Spleen (tissue), 11 donors: ENCODE data around the gene MTMR3. TPM values are rescaled to one million over a fixed set of nuclear protein-coding genes. Genes with fewer than 3 reads are reported as not detected.

Experiments
- DNase-seq: peaks from one replicate; pipeline ENCODE4 v3.0.0-alpha.2; 2020
- H3K27ac ChIP-seq, 8 donors: fragments of 200-600 bp; sonication (generic) in 7 of 8; 1 replicate in 4 of 8; 2 replicates in 4 of 8; pipeline versions ENCODE4 v1.5.0 to v1.8.0; 2016 to 2021; ENCODE audit warnings: inconsistent platforms in 4 of 8, mild to moderate bottlenecking in 4 of 8, moderate library complexity in 1 of 8
- H3K27me3 ChIP-seq, 7 donors: fragments of 200-600 bp; sonication (generic) in 6 of 7; replicated peaks in 1 of 7; 1 replicate in 4 of 7; 2 replicates in 3 of 7; pipeline versions ENCODE4 v1.5.0 to v1.8.0; 2016 to 2021; ENCODE audit warnings: inconsistent platforms in 3 of 7, mild to moderate bottlenecking in 1 of 7
- H3K36me3 ChIP-seq, 6 donors: fragments of 200-600 bp; sonication (generic) in 5 of 6; 1 replicate in 4 of 6; 2 replicates in 2 of 6; pipeline versions ENCODE4 v1.5.0 to v1.8.0; 2016 to 2021; ENCODE audit warnings: inconsistent platforms in 2 of 6
- H3K4me1 ChIP-seq, 6 donors: fragments of 200-600 bp; sonication (generic) in 5 of 6; 1 replicate in 3 of 6; 2 replicates in 3 of 6; pipeline versions ENCODE4 v1.5.0 to v1.8.0; 2016 to 2021; ENCODE audit warnings: inconsistent platforms in 3 of 6
- H3K4me3 ChIP-seq, 8 donors: fragments of 200-600 bp; sonication (generic) in 7 of 8; 1 replicate in 4 of 8; 2 replicates in 4 of 8; pipeline versions ENCODE4 v1.5.0 to v1.8.0; 2016 to 2021; ENCODE audit warnings: inconsistent platforms in 4 of 8, mild to moderate bottlenecking in 4 of 8, moderate library complexity in 2 of 8
- H3K9me3 ChIP-seq, 8 donors: fragments of 200-600 bp; sonication (generic) in 7 of 8; 1 replicate in 4 of 8; 2 replicates in 4 of 8; pipeline versions ENCODE4 v1.5.0 to v1.8.0; 2016 to 2021; ENCODE audit warnings: inconsistent platforms in 4 of 8
- CTCF ChIP-seq, 11 experiments: fragments of 200-600 bp in 7 of 11; fragments of 450-650 bp in 4 of 11; sonication (generic) in 4 of 11; IDR thresholded peaks in 8 of 11; conservative IDR thresholded peaks in 3 of 11; 1 replicate in 7 of 11; 2 replicates in 4 of 11; pipeline versions ENCODE4 v1.4.0 to v1.8.0; 2016 to 2021; ENCODE audit warnings: antibody characterized with exemption in 11 of 11, inconsistent platforms in 4 of 11, mild to moderate bottlenecking in 1 of 11
- POLR2A ChIP-seq, 3 donors: fragments of 450-650 bp; IDR thresholded peaks; one replicate each; pipeline ENCODE4 v1.5.1; 2017; ENCODE audit warnings: antibody characterized with exemption in 3 of 3, mild to moderate bottlenecking in 1 of 3
- POLR2AphosphoS5 ChIP-seq, 3 donors: sonication (generic); formaldehyde crosslinking; IDR thresholded peaks; one replicate each; pipeline ENCODE4 v1.5.1; 2017; ENCODE audit warnings: antibody characterized with exemption in 3 of 3
- WGBS, 5 donors: extraction: QIAGEN DNeasy Blood & Tissue Kit in 3 of 5; methylation state at CpG; one replicate each; pipeline versions ENCODE4 v1.1.5 to v1.1.7; 2013 to 2018; 5-methylcytosine and 5-hydroxymethylcytosine counted together
- intact Hi-C: fragments of 100-400 bp; cut with DNase I; formaldehyde crosslinking; loops from one replicate; pipeline ENCODE4 v1.15.0; 2023; ENCODE audit warnings: low total_unique reads
- polyA plus RNA-seq, 3 donors: library from polyadenylated mRNA; stranded (reverse); fragments of 200-250 nt; gene quantifications; one replicate each; pipeline ENCODE4 v1.2.1, GENCODE V29; 2013
- total RNA-seq, 7 donors: library from RNA; depleted of rRNA in 3 of 7; stranded (reverse); fragments of >200 nt in 3 of 7; fragmentation: NEBNext Ultra II Directional in 4 of 7; extraction: Animal tissue kit (Norgen Biotek cat#: 25700) in 4 of 7; gene quantifications; one replicate each; pipeline versions ENCODE4 v1.1.0 to v1.2.1, GENCODE V29; 2016 to 2021
- donor health status: healthy with polysubstance abuse.
- donor health status: DM: no; HTN: no; CAD: no; lungs with moderate emphysema.
- donor health status: DM: no; HTN: no; CAD: no.
- donor health status: Bipolar disorder and iron deficiency.
- donor health status: healthy.
- donor health status: DM: no; HTN: no; CAD: no.
- donor health status: DM: yes; HTN: yes; CAD: no.

Gene MTMR3
- total and polyA plus RNA-seq, 10 donors, result 5.3 to 137 (median 76.2) TPM

GRCh38 chr22:30043161-30043560 is 160.2 kb downstream of the MTMR3 start:
- no peak for DNase-seq
- Histone ChIP-seq H3K9me3 (no peaks in the 10 kb centered on the region), H3K4me3 (no peak overlapping the region), H3K4me1 (peaks cover 0 to 9% (median 0%) of the 10 kb centered on the region in 6 donors), H3K27ac (no peak overlapping the region), H3K36me3 (no peaks in the 10 kb centered on the region), H3K27me3 (no peaks in the 10 kb centered on the region)
- 39 to 52% (median 43%) methylated on average over 4 of the region's 4 CpGs for WGBS, 5 donors
- TF ChIP-seq POLR2AphosphoS5 (IDR thresholded peaks at IDR 0.05), result no peak
- intact Hi-C loops, result no loop called here

- 68 to 91% (median 82%) methylated on average over 3 of the region's 3 CpGs for WGBS, 5 donors
- no peak overlapping the region for H3K27ac ChIP-seq
- no peaks in the 10 kb centered on the region for H3K27me3 ChIP-seq
- no peaks in the 10 kb centered on the region for H3K9me3 ChIP-seq
- H3K4me3 ChIP-seq, result no peak overlapping the region
- H3K36me3 ChIP-seq, result no peaks in the 10 kb centered on the region
- DNase-seq, result no peak
- peaks cover 0 to 9% (median 0%) of the 10 kb centered on the region in 6 donors for H3K4me1 ChIP-seq
- intact Hi-C loops, result no loop called here
- TF ChIP-seq CTCF (IDR thresholded peaks at IDR 0.05 in 8 of 11, conservative IDR thresholded peaks at IDR 0.05 in 3 of 11) (no peak), POLR2AphosphoS5 (IDR thresholded peaks at IDR 0.05) (no peak), POLR2A (IDR thresholded peaks at IDR 0.05) (no peak)
These were observed 161.4 kb downstream of the MTMR3 start for GRCh38 chr22:30044369-30044768.

GRCh38 chr22:30044881-30045493 is 162.0 kb downstream of the MTMR3 start:
- Histone ChIP-seq H3K36me3 (no peaks in the 10 kb centered on the region), H3K4me1 (peaks cover 0 to 9% (median 0%) of the 10 kb centered on the region in 6 donors), H3K4me3 (no peak overlapping the region), H3K27me3 (no peaks in the 10 kb centered on the region), H3K9me3 (no peaks in the 10 kb centered on the region), H3K27ac (no peak overlapping the region)
- DNase-seq, result no peak
- TF ChIP-seq POLR2A (IDR thresholded peaks at IDR 0.05) (no peak), POLR2AphosphoS5 (IDR thresholded peaks at IDR 0.05) (no peak), CTCF (IDR thresholded peaks at IDR 0.05 in 8 of 11, conservative IDR thresholded peaks at IDR 0.05 in 3 of 11) (no peak)
- 95 to 99% (median 96%) methylated on average over 4 of the region's 4 CpGs for WGBS, 5 donors
- intact Hi-C loops, result no loop called here

- Histone ChIP-seq H3K4me1 (peaks cover 0 to 9% (median 0%) of the 10 kb centered on the region in 6 donors), H3K36me3 (no peaks in the 10 kb centered on the region), H3K4me3 (no peak overlapping the region), H3K27me3 (no peaks in the 10 kb centered on the region), H3K9me3 (no peaks in the 10 kb centered on the region), H3K27ac (no peak overlapping the region)
- TF ChIP-seq POLR2A (IDR thresholded peaks at IDR 0.05) (no peak), CTCF (IDR thresholded peaks at IDR 0.05 in 8 of 11, conservative IDR thresholded peaks at IDR 0.05 in 3 of 11) (no peak), POLR2AphosphoS5 (IDR thresholded peaks at IDR 0.05) (no peak)
- intact Hi-C loops, result no loop called here
- 77 to 91% (median 84%) methylated on average over 4 of the region's 4 CpGs for WGBS, 5 donors
- no peak for DNase-seq
These were observed 162.5 kb downstream of the MTMR3 start for GRCh38 chr22:30045494-30045887.
